ENCODE results near the gene ACOXL.

ACOXL gene

DNA sequence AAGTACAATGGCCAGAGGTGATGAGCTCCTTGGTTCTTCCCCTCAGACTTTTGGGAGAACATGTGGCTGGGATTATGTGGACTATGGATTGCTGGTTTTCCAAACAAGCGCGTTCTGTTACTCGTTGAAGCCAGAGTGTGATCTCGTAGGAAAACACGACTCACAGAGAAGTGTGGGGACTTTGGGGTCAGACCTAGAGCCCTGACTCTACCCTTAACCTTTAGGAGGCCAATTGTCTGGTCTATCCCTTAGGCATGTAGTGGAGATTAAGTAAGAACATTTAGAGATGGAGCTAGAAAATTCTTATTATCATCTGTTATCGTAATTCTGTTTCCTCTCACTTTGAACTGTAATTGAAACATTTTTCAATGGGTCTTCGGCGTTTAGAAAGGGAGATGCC is 424.2 kb downstream of the ACOXL start:
- no peak overlapping the region for H2BK5ac ChIP-seq (ENCODE audit: low read depth, low read length, poor library complexity)
- no peak overlapping the region for H3K27ac ChIP-seq (ENCODE audit: low read depth, low read length)
- no peak overlapping the region for H4K8ac ChIP-seq (ENCODE audit: low read depth, low read length)
- H2BK120ac ChIP-seq (ENCODE audit: insufficient read depth, low read length, poor library complexity) = no peak overlapping the region
- H3K9ac ChIP-seq (ENCODE audit: low read length) = no peak overlapping the region
- H3K36me3 ChIP-seq (ENCODE audit: control insufficient read depth in 1 of 2, insufficient read depth in 2 of 2, low read length in 2 of 2) = peaks cover 50 to 65% of the 10 kb centered on the region in 2 experiments
- H4K12ac ChIP-seq (ENCODE audit: low read depth, low read length) = no peak overlapping the region
- no peak overlapping the region for H3K4me2 ChIP-seq (ENCODE audit: low read length)
- H3K79me2 ChIP-seq (ENCODE audit: control insufficient read depth, insufficient read depth, low read length, poor library complexity) = peaks cover 4% of the 10 kb centered on the region
- H3K79me1 ChIP-seq (ENCODE audit: low read length) = peaks cover 11% of the 10 kb centered on the region
- DNase-seq = no peak
- peaks cover 1% of the 10 kb centered on the region for H3K9me3 ChIP-seq (ENCODE audit: insufficient read depth, low read depth, low read length)
- H2AK5ac ChIP-seq (ENCODE audit: low read length) = no peak overlapping the region
- no peak overlapping the region for H3K23ac ChIP-seq (ENCODE audit: low read length)
- WGBS (ENCODE audit: extremely low coverage, insufficient coverage, insufficient read length) = no CpG with 5 or more reads among the region's 8 CpGs
- no peak overlapping the region for H3K18ac ChIP-seq (ENCODE audit: low read length)
- H3K14ac ChIP-seq (ENCODE audit: low read length) = no peak overlapping the region
- no peak overlapping the region for H2AFZ ChIP-seq (ENCODE audit: insufficient read depth, low read length, poor library complexity)
- peaks cover 14 to 23% of the 10 kb centered on the region in 2 experiments for H3K4me1 ChIP-seq (ENCODE audit: control insufficient read depth in 1 of 2, insufficient read depth in 2 of 2, low read length in 2 of 2)
- H3K4me3 ChIP-seq (ENCODE audit: low read depth, low read length) = no peak overlapping the region
- H2BK12ac ChIP-seq (ENCODE audit: low read length) = no peak overlapping the region
- no peaks in the 10 kb centered on the region for H3K27me3 ChIP-seq (ENCODE audit: insufficient read depth, low read length)
- no peak overlapping the region for H4K91ac ChIP-seq (ENCODE audit: low read depth, low read length)
- no peak overlapping the region for H3K4ac ChIP-seq (ENCODE audit: low read depth, low read length)

DNA sequence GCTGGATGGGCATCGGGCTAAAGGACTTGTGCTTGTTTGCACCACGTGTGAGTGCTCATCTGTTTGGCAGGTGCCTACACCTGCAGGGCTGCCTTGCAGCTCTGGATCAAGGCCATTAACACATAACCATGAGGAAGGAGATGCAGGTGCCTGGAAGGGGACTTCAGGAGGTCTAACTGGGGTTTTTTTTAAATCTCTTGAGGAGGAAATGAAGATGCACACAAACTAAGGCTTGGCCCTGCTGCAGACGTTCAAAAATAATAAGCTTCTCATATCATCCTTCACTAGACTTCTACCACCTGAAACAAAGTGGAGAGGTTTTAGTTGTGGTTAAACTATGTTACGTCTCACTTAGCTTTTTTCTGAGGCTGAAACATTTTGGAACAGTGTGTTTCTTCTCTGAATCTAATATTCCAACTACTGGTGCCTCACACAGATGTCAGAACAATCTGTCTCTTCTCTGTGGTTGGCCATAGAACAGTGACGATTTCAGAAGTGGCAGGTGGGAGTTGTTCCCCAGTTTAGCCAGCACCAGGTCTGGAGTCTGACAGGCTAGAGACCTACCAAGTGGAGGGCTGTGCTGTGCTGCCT is 424.8 kb downstream of the ACOXL start:
- H3K9ac ChIP-seq (ENCODE audit: low read length) = no peak overlapping the region
- no peak overlapping the region for H3K14ac ChIP-seq (ENCODE audit: low read length)
- peaks cover 11% of the 10 kb centered on the region for H3K79me1 ChIP-seq (ENCODE audit: low read length)
- H3K4me3 ChIP-seq (ENCODE audit: low read depth, low read length) = no peak overlapping the region
- H2BK5ac ChIP-seq (ENCODE audit: low read depth, low read length, poor library complexity) = no peak overlapping the region
- H4K91ac ChIP-seq (ENCODE audit: low read depth, low read length) = no peak overlapping the region
- no peak overlapping the region for H2AK5ac ChIP-seq (ENCODE audit: low read length)
- peaks cover 14 to 23% of the 10 kb centered on the region in 2 experiments for H3K4me1 ChIP-seq (ENCODE audit: control insufficient read depth in 1 of 2, insufficient read depth in 2 of 2, low read length in 2 of 2)
- no peak overlapping the region for H3K4me2 ChIP-seq (ENCODE audit: low read length)
- H4K8ac ChIP-seq (ENCODE audit: low read depth, low read length) = no peak overlapping the region
- H3K23ac ChIP-seq (ENCODE audit: low read length) = no peak overlapping the region
- H3K4ac ChIP-seq (ENCODE audit: low read depth, low read length) = no peak overlapping the region
- H2AFZ ChIP-seq (ENCODE audit: insufficient read depth, low read length, poor library complexity) = no peak overlapping the region
- peaks cover 53 to 65% of the 10 kb centered on the region in 2 experiments for H3K36me3 ChIP-seq (ENCODE audit: control insufficient read depth in 1 of 2, insufficient read depth in 2 of 2, low read length in 2 of 2)
- no peak for DNase-seq
- peaks cover 5% of the 10 kb centered on the region for H3K79me2 ChIP-seq (ENCODE audit: control insufficient read depth, insufficient read depth, low read length, poor library complexity)
- H2BK120ac ChIP-seq (ENCODE audit: insufficient read depth, low read length, poor library complexity) = no peak overlapping the region
- H3K27me3 ChIP-seq (ENCODE audit: insufficient read depth, low read length) = no peaks in the 10 kb centered on the region
- WGBS (ENCODE audit: extremely low coverage, insufficient coverage, insufficient read length) = no CpG with 5 or more reads among the region's 5 CpGs
- H3K9me3 ChIP-seq (ENCODE audit: insufficient read depth, low read depth, low read length) = peaks cover 1% of the 10 kb centered on the region
- no peak overlapping the region for H2BK12ac ChIP-seq (ENCODE audit: low read length)
- H3K18ac ChIP-seq (ENCODE audit: low read length) = no peak overlapping the region
- H4K12ac ChIP-seq (ENCODE audit: low read depth, low read length) = no peak overlapping the region
- no peak overlapping the region for H3K27ac ChIP-seq (ENCODE audit: low read depth, low read length)

DNA sequence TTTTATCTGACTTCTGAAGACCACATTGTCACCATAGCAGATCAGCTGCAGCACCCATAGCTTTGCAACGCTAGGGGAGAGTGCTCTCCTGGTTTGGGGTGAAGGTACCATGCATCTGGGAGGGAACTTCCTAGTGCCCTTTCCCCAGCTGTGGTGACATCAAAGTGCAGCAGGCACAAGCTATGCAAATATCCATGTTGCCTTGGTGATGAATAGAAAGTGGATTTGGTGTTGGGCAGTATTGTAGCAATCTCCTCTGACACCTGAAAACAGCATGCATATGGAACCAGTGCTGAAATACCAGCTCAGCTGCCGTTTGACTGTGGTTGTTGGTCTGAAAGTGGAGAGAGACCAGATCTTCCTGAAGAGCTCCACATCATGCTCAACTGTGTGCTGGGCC is 425.4 kb downstream of the ACOXL start:
- H2AFZ ChIP-seq (ENCODE audit: insufficient read depth, low read length, poor library complexity) = no peak overlapping the region
- no peak overlapping the region for H3K23ac ChIP-seq (ENCODE audit: low read length)
- no peak overlapping the region for H3K4me3 ChIP-seq (ENCODE audit: low read depth, low read length)
- peaks cover 14 to 23% of the 10 kb centered on the region in 2 experiments for H3K4me1 ChIP-seq (ENCODE audit: control insufficient read depth in 1 of 2, insufficient read depth in 2 of 2, low read length in 2 of 2)
- H4K12ac ChIP-seq (ENCODE audit: low read depth, low read length) = no peak overlapping the region
- H3K14ac ChIP-seq (ENCODE audit: low read length) = no peak overlapping the region
- H2BK5ac ChIP-seq (ENCODE audit: low read depth, low read length, poor library complexity) = no peak overlapping the region
- H3K18ac ChIP-seq (ENCODE audit: low read length) = no peak overlapping the region
- no peak overlapping the region for H4K91ac ChIP-seq (ENCODE audit: low read depth, low read length)
- no peak overlapping the region for H3K4me2 ChIP-seq (ENCODE audit: low read length)
- no peak overlapping the region for H3K27ac ChIP-seq (ENCODE audit: low read depth, low read length)
- no peak for DNase-seq
- no peaks in the 10 kb centered on the region for H3K27me3 ChIP-seq (ENCODE audit: insufficient read depth, low read length)
- H2BK120ac ChIP-seq (ENCODE audit: insufficient read depth, low read length, poor library complexity) = no peak overlapping the region
- H3K79me1 ChIP-seq (ENCODE audit: low read length) = peaks cover 11% of the 10 kb centered on the region
- no CpG with 5 or more reads among the region's 2 CpGs for WGBS (ENCODE audit: extremely low coverage, insufficient coverage, insufficient read length)
- no peak overlapping the region for H3K4ac ChIP-seq (ENCODE audit: low read depth, low read length)
- H3K36me3 ChIP-seq (ENCODE audit: control insufficient read depth in 1 of 2, insufficient read depth in 2 of 2, low read length in 2 of 2) = peaks cover 53 to 66% of the 10 kb centered on the region in 2 experiments
- no peak overlapping the region for H2BK12ac ChIP-seq (ENCODE audit: low read length)
- no peak overlapping the region for H4K8ac ChIP-seq (ENCODE audit: low read depth, low read length)
- H3K79me2 ChIP-seq (ENCODE audit: control insufficient read depth, insufficient read depth, low read length, poor library complexity) = peaks cover 5% of the 10 kb centered on the region
- H2AK5ac ChIP-seq (ENCODE audit: low read length) = no peak overlapping the region
- no peak overlapping the region for H3K9ac ChIP-seq (ENCODE audit: low read length)
- peaks cover 1% of the 10 kb centered on the region for H3K9me3 ChIP-seq (ENCODE audit: insufficient read depth, low read depth, low read length)

DNA sequence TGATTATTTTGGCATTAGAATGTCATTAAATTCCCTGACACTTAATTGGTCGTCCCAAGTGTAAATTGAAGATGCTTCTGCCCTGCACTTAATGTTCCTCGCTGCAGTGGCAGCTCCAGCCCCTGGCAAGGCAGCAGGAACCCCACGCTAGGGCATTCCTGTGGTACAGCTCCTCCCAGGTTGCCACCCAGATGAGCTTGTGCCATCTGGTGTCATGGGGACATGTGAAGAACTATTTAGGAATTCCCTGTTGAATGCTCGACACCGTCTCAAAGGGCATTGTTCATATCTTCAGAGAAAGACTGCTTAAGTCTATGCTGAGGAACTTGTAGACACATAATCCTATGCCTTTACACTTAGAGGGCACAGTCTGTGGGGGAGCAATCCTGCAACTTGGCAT is 427.3 kb downstream of the ACOXL start:
- H4K12ac ChIP-seq (ENCODE audit: low read depth, low read length) = no peak overlapping the region
- no peaks in the 10 kb centered on the region for H3K27me3 ChIP-seq (ENCODE audit: insufficient read depth, low read length)
- H2BK120ac ChIP-seq (ENCODE audit: insufficient read depth, low read length, poor library complexity) = no peak overlapping the region
- H3K14ac ChIP-seq (ENCODE audit: low read length) = no peak overlapping the region
- no peak for DNase-seq
- H2AK5ac ChIP-seq (ENCODE audit: low read length) = no peak overlapping the region
- H3K36me3 ChIP-seq (ENCODE audit: control insufficient read depth in 1 of 2, insufficient read depth in 2 of 2, low read length in 2 of 2) = peaks cover 55 to 71% of the 10 kb centered on the region in 2 experiments
- no peak overlapping the region for H4K91ac ChIP-seq (ENCODE audit: low read depth, low read length)
- no peak overlapping the region for H3K23ac ChIP-seq (ENCODE audit: low read length)
- H4K8ac ChIP-seq (ENCODE audit: low read depth, low read length) = no peak overlapping the region
- no peaks in the 10 kb centered on the region for H3K9me3 ChIP-seq (ENCODE audit: insufficient read depth, low read depth, low read length)
- H3K18ac ChIP-seq (ENCODE audit: low read length) = peak overlapping the region; percentile 18
- H2BK12ac ChIP-seq (ENCODE audit: low read length) = no peak overlapping the region
- peaks cover 5% of the 10 kb centered on the region for H3K79me2 ChIP-seq (ENCODE audit: control insufficient read depth, insufficient read depth, low read length, poor library complexity)
- H3K4me2 ChIP-seq (ENCODE audit: low read length) = no peak overlapping the region
- H3K9ac ChIP-seq (ENCODE audit: low read length) = no peak overlapping the region
- H3K4me3 ChIP-seq (ENCODE audit: low read depth, low read length) = no peak overlapping the region
- no peak overlapping the region for H3K4ac ChIP-seq (ENCODE audit: low read depth, low read length)
- H3K27ac ChIP-seq (ENCODE audit: low read depth, low read length) = peak overlapping the region; percentile 50
- H3K4me1 ChIP-seq (ENCODE audit: control insufficient read depth in 1 of 2, insufficient read depth in 2 of 2, low read length in 2 of 2) = peaks cover 14 to 23% of the 10 kb centered on the region in 2 experiments
- H2AFZ ChIP-seq (ENCODE audit: insufficient read depth, low read length, poor library complexity) = no peak overlapping the region
- H2BK5ac ChIP-seq (ENCODE audit: low read depth, low read length, poor library complexity) = no peak overlapping the region
- WGBS (ENCODE audit: extremely low coverage, insufficient coverage, insufficient read length) = no CpG with 5 or more reads among the region's 5 CpGs
- peaks cover 11% of the 10 kb centered on the region for H3K79me1 ChIP-seq (ENCODE audit: low read length)
